T-helper 17 cell (primary cell): ENCODE results near the gene SPTB. TPM values are rescaled to one million over a fixed set of nuclear protein-coding genes. Genes with fewer than 3 reads are reported as not detected.
A peak's percentile ranks its signal among the peaks of the same experiment; 100 is the strongest.
"Not testable (repeated sequence)": the region's sequence is repeated elsewhere in the genome, so short reads cannot be mapped to it uniquely, and the experiment has no call there.

Source experiments
- ATAC-seq: fragments of 150-1000 bp; cut with Tn5 transposase; 2 replicates; pipeline ENCODE4 v1.10.0; 2021; ENCODE audit warnings: mild to moderate bottlenecking, moderate library complexity
- DNase-seq, 3 donors: peaks; one replicate each; pipeline versions ENCODE4 v3.0.0 to v3.0.0-alpha.2; 2020 to 2021
- H3K9me3 ChIP-seq: one replicate; pipeline ENCODE4 v1.7.0; 2013; ENCODE audit warnings: low read length, mild to moderate bottlenecking; ENCODE audit not compliant: control insufficient read depth, poor library complexity, severe bottlenecking
- H3K27ac Mint-ChIP-seq: one replicate; pipeline ENCODE4 v1.8.0; 2022; ENCODE audit warnings: mild to moderate bottlenecking, moderate library complexity, mixed read lengths
- H3K27me3 Mint-ChIP-seq: one replicate; pipeline ENCODE4 v1.8.0; 2022; ENCODE audit warnings: mixed read lengths
- H3K36me3 Mint-ChIP-seq: one replicate; pipeline ENCODE4 v1.8.0; 2022; ENCODE audit warnings: low read depth, mixed read lengths
- H3K4me1 Mint-ChIP-seq: one replicate; pipeline ENCODE4 v1.8.0; 2022; ENCODE audit warnings: mild to moderate bottlenecking, mixed read lengths
- H3K4me3 Mint-ChIP-seq: one replicate; pipeline ENCODE4 v1.8.0; 2022; ENCODE audit warnings: mild to moderate bottlenecking, moderate library complexity, mixed read lengths
- total RNA-seq, 4 donors: library from RNA in 2 of 4; stranded (reverse) in 2 of 4; gene quantifications; one replicate each; pipeline ENCODE4 v1.2.3 and lab custom pipeline; 2022 to 2026

SPTB gene
- total RNA-seq, 2 donors from 2014 or later = 0.40 to 8.4 TPM

DNA sequence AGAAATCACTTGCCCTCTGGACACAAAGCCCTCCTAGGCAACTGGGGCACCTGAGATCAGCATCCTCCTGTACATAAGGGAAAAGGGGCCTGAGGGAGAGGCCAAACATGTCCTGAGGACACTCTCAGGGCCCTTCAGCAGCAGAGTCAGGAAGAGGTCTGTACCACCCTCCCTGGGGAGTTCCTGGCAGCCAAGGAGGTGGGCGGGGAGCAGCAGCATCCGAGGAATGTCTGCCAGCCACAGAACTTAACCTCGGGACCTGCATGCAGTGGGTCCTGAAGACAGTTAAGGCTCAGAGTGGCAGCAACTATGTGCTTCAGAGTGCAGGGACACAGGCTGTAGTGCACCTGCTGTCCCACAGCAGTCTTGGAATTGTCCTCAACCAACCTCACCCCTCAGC lies 62.1 kb downstream of the SPTB start:
- Mint-ChIP-seq H3K27me3 (peaks cover 70% of the 10 kb centered on the region), H3K36me3 (peaks cover 5% of the 10 kb centered on the region), H3K4me3 (no peak overlapping the region), H3K4me1 (peaks cover 4% of the 10 kb centered on the region), H3K27ac (no peak overlapping the region)
- DNase-seq (no peak), ATAC-seq (no peak)
- no peaks in the 10 kb centered on the region for H3K9me3 ChIP-seq

GRCh38 chr14:64816221-64816783 lies 63.4 kb downstream of the SPTB start:
- Mint-ChIP-seq H3K27me3 (peaks cover 61% of the 10 kb centered on the region), H3K4me1 (peaks cover 10% of the 10 kb centered on the region), H3K4me3 (no peak overlapping the region), H3K36me3 (peaks cover 5% of the 10 kb centered on the region), H3K27ac (peak overlapping the region; percentile 88)
- DNase-seq (no peak), ATAC-seq (no peak)
- H3K9me3 ChIP-seq = no peaks in the 10 kb centered on the region

- Mint-ChIP-seq H3K27ac (no peak overlapping the region), H3K27me3 (peaks cover 55% of the 10 kb centered on the region), H3K36me3 (peaks cover 2% of the 10 kb centered on the region), H3K4me3 (no peak overlapping the region), H3K4me1 (peaks cover 10% of the 10 kb centered on the region)
- ATAC-seq = no peak
- no peak for DNase-seq
- H3K9me3 ChIP-seq = no peaks in the 10 kb centered on the region
Measured at GRCh38 chr14:64815257-64815656, 64.5 kb downstream of the SPTB start.

- no peak overlapping the region for H3K27ac Mint-ChIP-seq
- H3K27me3 Mint-ChIP-seq = peaks cover 36% of the 10 kb centered on the region
- peaks cover 10% of the 10 kb centered on the region for H3K4me1 Mint-ChIP-seq
- no peaks in the 10 kb centered on the region for H3K9me3 ChIP-seq
- ATAC-seq (peak; percentile 96), DNase-seq (peak; percentile 26 to 37 (median 32))
- H3K36me3 Mint-ChIP-seq = peaks cover 4% of the 10 kb centered on the region
- no peak overlapping the region for H3K4me3 Mint-ChIP-seq
Measured at GRCh38 chr14:64812412-64812811, 67.3 kb downstream of the SPTB start.

DNA sequence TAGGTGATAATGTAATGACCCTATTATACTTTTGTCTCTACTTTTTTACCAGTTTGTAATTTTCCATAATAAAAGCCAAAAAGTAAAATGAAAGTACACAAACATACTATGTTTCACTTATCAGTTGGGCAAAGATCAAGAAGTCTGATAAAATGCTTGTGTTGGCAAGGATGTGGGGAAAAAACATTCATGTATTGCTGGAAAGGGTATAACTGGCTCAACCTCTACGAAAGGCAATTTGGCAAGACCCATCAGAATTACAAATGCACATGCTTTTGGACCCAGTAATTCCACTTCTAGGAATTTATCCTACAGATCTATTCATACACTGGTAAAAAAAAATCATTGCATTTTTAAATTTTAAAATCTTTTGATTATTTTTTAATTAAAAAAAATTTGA lies 68.0 kb downstream of the SPTB start:
- ATAC-seq = no peak
- H3K9me3 ChIP-seq = no peaks in the 10 kb centered on the region

GRCh38 chr14:64808449-64808848 lies 71.3 kb downstream of the SPTB start:
- H3K9me3 ChIP-seq = no peaks in the 10 kb centered on the region
- H3K4me1 Mint-ChIP-seq = peaks cover 8% of the 10 kb centered on the region
- no peak overlapping the region for H3K4me3 Mint-ChIP-seq
- DNase-seq (no peak), ATAC-seq (no peak)
- no peak overlapping the region for H3K27ac Mint-ChIP-seq
- H3K36me3 Mint-ChIP-seq = peaks cover 2% of the 10 kb centered on the region
- peaks cover 23% of the 10 kb centered on the region for H3K27me3 Mint-ChIP-seq

More for the DNA sequence above, 68.0 kb downstream of the SPTB start:
- Mint-ChIP-seq H3K36me3 (peaks cover 4% of the 10 kb centered on the region), H3K27ac (no peak overlapping the region), H3K27me3 (peaks cover 29% of the 10 kb centered on the region), H3K4me3 (no peak overlapping the region), H3K4me1 (peaks cover 10% of the 10 kb centered on the region)
- DNase-seq = no peak

DNA sequence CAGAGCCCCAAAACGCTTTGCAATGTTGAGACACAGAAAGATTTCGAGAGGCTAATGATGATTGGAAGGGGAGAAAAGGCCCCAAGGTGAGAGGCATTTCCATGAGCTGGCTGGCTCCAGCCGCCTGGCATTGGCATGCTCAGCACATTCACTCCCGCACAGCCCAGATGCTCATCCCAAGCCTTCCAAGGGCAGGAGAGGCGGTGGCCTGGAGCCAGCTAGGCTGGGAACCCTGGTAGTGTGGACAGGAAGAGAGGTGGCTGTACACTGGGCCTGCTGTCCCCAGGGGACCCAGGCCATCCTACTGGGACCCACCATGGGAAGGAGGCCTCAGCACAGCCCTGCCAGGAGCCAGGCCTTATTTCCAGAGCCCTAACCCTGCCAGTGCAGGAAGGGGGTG lies 72.2 kb downstream of the SPTB start:
- peaks cover 2% of the 10 kb centered on the region for H3K36me3 Mint-ChIP-seq
- H3K27me3 Mint-ChIP-seq = peaks cover 23% of the 10 kb centered on the region
- H3K27ac Mint-ChIP-seq = no peak overlapping the region
- no peak for ATAC-seq
- peaks cover 7% of the 10 kb centered on the region for H3K4me1 Mint-ChIP-seq
- H3K9me3 ChIP-seq = no peaks in the 10 kb centered on the region
- H3K4me3 Mint-ChIP-seq = no peak overlapping the region
- no peak for DNase-seq

- H3K36me3 Mint-ChIP-seq = peaks cover 2% of the 10 kb centered on the region
- no peak overlapping the region for H3K27ac Mint-ChIP-seq
- peaks cover 23% of the 10 kb centered on the region for H3K27me3 Mint-ChIP-seq
- DNase-seq = no peak
- peaks cover 2% of the 10 kb centered on the region for H3K4me1 Mint-ChIP-seq
- H3K9me3 ChIP-seq = no peaks in the 10 kb centered on the region
- no peak for ATAC-seq
- no peak overlapping the region for H3K4me3 Mint-ChIP-seq
Measured at GRCh38 chr14:64806862-64807495, 72.7 kb downstream of the SPTB start.

DNA sequence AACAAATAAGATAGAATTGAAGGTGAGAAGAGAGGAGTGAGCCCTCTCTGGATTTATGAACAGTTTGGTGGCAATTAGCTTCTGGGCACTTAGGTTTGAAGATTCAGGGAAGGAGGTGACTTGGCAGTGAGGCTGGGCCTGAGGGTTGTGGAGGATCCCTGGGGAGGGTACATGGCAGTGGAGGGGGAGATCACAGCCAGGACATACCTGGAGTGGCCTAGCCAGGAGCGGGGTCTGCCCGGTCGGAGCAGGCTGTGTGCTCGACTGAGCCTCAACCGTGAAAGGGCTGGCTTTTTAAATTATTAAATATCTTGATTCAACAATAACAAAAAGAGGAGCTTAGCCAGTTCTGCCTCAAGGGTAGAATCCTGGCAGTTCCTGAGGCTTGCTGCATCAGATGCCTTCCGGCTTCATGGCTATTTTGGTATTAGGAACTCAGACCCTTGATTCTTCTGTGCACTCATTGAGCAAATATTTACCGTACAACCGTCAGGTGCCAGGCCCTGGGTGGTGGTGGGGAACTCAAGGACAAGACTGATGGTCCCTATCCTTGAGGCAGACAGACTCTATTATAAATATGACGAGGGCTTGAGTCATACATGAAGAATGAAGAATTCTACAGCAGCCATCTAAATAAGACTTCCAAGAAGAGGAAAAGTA lies 73.4 kb downstream of the SPTB start:
- H3K27ac Mint-ChIP-seq = no peak overlapping the region
- H3K27me3 Mint-ChIP-seq = peaks cover 23% of the 10 kb centered on the region
- ATAC-seq = no peak
- H3K4me1 Mint-ChIP-seq = peaks cover 2% of the 10 kb centered on the region
- no peak overlapping the region for H3K4me3 Mint-ChIP-seq
- no peak for DNase-seq
- H3K9me3 ChIP-seq = no peaks in the 10 kb centered on the region
- peaks cover 2% of the 10 kb centered on the region for H3K36me3 Mint-ChIP-seq

DNA sequence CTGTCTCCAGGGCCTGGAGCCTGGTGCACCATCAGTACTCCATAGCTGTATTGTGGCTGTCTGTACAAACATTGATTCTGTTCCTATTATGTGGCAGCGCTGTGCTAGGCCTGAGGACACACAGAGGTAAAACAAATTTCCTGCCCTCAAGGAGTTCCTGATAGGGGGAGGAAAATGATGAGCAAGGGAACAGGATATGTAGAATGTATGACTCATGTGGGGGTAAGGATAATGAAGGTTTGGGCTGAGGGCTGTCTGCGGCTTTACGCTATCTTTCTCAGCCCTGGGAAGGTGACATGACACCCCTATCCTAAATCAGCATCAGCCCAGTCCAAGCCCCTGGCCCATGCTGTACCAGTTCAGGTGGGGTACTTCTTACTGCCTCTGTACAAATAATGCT lies 74.1 kb downstream of the SPTB start:
- not testable (repeated sequence) for DNase-seq, H3K27ac Mint-ChIP-seq, ATAC-seq, H3K4me3 Mint-ChIP-seq, H3K36me3 Mint-ChIP-seq, H3K9me3 ChIP-seq, H3K4me1 Mint-ChIP-seq
- H3K27me3 Mint-ChIP-seq = peaks cover 23% of the 10 kb centered on the region

- Mint-ChIP-seq H3K4me1 (peaks cover 2% of the 10 kb centered on the region), H3K27ac (no peak overlapping the region), H3K4me3 (no peak overlapping the region), H3K27me3 (peaks cover 23% of the 10 kb centered on the region), H3K36me3 (peaks cover 5% of the 10 kb centered on the region)
- no peak for ATAC-seq
- no peak for DNase-seq
- no peaks in the 10 kb centered on the region for H3K9me3 ChIP-seq
Measured at GRCh38 chr14:64804754-64805260, 74.9 kb downstream of the SPTB start.

DNA sequence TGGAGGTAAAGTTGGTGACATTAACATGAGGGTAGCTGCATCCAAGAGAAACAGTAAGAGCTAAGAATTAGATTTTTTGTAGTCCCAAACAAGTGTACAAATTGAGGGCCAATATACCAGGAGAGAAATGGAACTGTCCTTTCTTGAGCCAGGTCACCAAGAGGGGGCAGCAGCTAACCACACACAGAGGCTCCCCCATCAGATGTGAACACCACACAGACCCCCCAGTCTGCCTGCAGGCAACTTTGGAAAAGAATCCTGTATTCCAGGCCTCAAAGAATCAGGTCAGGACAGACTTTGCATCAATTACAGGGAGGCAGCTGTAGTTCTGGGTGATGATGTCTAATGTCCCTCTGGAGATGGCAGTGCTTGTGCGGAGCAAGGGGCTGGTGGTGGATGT lies 77.9 kb downstream of the SPTB start:
- H3K36me3 Mint-ChIP-seq = peaks cover 3% of the 10 kb centered on the region
- no peak for ATAC-seq
- DNase-seq = no peak
- H3K4me3 Mint-ChIP-seq = no peak overlapping the region
- H3K9me3 ChIP-seq = no peaks in the 10 kb centered on the region
- H3K27ac Mint-ChIP-seq = no peak overlapping the region
- H3K4me1 Mint-ChIP-seq = peaks cover 2% of the 10 kb centered on the region
- H3K27me3 Mint-ChIP-seq = peaks cover 29% of the 10 kb centered on the region

DNA sequence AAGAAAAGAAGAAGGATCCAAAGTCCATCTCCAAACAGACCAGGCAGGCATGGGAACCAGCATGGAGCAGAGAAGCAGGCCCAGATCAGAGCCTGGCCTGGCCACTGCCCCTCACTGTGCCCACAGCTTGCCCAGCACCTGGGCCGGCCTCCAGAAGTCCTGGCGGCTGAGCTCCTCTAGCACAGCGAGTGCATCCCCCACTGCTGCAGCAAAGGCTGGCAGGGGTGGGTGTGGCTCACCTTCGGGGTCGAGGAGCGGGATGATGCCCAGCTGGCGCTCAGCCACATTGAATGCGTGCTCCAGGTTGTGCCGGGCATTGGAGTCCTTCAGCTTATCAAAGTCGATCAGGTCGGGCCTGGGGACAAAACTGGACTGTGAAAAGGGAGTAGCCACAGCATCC lies 78.7 kb downstream of the SPTB start:
- H3K9me3 ChIP-seq = no peaks in the 10 kb centered on the region
- H3K4me1 Mint-ChIP-seq = peaks cover 2% of the 10 kb centered on the region
- H3K4me3 Mint-ChIP-seq = no peak overlapping the region
- peaks cover 3% of the 10 kb centered on the region for H3K36me3 Mint-ChIP-seq
- DNase-seq (no peak), ATAC-seq (no peak)
- no peak overlapping the region for H3K27ac Mint-ChIP-seq
- H3K27me3 Mint-ChIP-seq = peaks cover 30% of the 10 kb centered on the region
